GM18505 (cell line): ENCODE data around the gene CCDC88B.
A peak's percentile ranks its signal among the peaks of the same experiment; 100 is the strongest.

ENCODE experiments used
- ATAC-seq: cut with Tn5 transposase; IDR thresholded peaks from one replicate; pipeline ENCODE4 v1.9.1; 2021; ENCODE audit not compliant: unreplicated experiment
- POLR2A ChIP-seq: IDR thresholded peaks from 4 replicates; pipeline ENCODE4 v1.6.1; 2011; ENCODE audit warnings: borderline replicate concordance; ENCODE audit not compliant: insufficient read depth, insufficient read length; ENCODE audit errors: extremely low read depth

CCDC88B gene

DNA sequence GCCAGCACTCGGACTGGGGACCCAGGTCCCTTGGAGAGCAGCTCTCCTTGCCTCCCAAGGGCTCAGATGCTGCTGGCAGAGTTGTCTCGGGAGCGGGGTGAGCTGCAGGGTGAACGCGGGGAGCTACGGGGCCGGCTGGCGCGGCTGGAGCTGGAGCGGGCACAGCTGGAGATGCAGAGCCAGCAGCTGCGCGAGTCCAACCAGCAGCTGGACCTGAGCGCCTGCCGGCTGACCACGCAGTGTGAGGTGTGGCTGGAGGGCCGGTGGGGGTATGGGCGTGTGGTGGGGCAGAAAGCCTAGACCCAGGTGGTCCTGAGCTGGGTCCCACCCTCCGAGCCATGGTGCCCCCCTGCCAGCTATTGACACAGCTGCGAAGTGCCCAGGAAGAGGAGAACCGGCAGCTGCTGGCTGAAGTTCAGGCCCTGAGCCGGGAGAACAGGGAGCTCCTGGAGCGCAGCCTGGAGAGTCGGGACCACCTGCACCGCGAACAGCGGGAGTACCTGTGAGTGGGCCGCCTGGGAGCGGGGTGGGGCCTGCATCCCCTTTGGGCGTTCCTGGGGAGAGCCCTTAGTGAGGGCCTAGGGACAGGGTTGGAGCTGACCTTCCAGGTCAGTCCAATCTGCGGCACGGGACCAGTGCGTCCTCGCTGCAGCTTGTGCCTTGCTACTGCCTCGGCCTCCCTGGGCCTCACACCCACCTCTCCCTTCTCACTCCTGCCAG, 13.2 kb downstream of the CCDC88B start:
- no peak for TF ChIP-seq POLR2A
- no peak for ATAC-seq

DNA sequence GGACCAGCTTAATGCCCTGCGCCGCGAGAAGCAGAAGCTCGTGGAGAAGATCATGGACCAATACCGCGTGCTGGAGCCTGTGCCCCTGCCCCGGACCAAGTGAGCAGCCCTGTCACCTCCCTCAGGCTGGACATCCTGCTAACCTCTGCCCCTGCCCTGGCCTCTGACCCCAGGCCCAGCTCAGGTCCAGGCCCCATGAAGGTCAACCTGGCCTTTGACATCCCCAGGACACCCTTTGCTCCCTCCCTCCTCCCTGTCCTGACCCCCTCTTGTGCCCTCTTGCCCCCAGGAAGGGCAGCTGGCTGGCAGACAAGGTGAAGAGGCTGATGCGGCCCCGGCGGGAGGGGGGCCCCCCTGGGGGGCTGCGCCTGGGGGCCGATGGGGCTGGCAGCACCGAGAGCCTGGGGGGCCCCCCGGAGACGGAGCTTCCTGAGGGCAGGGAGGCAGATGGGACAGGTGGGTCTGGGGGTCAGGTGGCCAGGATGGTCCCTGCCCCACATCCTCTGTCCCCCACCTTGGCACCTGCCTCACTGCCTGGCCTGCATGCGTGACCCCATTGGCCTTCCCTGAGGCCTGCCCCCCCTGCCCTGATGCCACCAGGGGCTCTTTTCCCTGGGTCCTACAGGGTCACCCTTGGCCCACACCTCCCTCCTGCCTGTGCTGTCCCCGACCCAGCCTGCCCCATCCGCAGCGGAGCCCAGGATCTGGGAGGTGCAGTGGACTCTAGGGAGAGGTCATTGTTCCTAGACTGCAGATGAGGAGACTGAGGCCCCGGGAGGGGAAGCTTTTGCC, 13.9 kb downstream of the CCDC88B start:
- ATAC-seq, result no peak
- no peak for TF ChIP-seq POLR2A

DNA sequence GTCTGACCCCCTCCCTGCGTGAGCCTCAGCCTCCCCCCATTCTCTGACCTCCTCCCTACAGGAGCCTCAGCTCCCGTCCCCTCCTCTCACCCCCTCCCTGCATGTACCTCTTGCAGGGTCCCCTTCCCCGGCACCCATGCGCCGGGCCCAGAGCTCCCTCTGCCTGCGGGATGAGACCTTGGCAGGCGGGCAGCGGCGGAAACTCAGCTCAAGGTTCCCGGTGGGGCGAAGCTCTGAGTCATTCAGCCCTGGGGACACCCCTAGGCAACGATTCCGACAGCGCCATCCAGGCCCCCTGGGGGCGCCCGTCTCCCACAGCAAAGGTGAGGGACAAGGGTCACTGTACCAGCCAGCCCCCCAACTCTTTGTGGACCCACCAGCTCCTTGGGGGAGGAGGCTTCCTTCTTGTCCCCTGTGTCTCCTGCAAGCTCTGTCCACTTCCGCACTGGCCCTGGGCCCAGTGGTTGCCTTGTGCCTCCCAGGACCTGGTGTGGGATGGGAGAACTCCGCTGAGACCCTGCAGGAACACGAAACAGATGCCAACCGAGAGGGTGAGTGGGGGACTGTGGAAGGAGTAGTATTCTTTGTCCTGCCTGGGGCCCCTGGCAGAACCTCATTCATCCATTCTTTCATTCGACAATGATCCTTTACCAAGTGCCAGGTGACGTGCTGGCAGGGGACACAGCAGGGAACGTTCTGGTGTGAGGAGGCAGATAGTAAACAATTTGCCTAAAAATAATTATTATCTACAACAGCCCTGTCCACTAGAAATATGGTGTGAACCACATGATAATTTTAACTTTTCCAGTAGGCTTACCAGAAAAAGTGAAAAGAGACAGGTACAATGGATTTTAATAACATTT, 15.3 kb downstream of the CCDC88B start:
- no peak for ATAC-seq
- TF ChIP-seq POLR2A, result no peak

DNA sequence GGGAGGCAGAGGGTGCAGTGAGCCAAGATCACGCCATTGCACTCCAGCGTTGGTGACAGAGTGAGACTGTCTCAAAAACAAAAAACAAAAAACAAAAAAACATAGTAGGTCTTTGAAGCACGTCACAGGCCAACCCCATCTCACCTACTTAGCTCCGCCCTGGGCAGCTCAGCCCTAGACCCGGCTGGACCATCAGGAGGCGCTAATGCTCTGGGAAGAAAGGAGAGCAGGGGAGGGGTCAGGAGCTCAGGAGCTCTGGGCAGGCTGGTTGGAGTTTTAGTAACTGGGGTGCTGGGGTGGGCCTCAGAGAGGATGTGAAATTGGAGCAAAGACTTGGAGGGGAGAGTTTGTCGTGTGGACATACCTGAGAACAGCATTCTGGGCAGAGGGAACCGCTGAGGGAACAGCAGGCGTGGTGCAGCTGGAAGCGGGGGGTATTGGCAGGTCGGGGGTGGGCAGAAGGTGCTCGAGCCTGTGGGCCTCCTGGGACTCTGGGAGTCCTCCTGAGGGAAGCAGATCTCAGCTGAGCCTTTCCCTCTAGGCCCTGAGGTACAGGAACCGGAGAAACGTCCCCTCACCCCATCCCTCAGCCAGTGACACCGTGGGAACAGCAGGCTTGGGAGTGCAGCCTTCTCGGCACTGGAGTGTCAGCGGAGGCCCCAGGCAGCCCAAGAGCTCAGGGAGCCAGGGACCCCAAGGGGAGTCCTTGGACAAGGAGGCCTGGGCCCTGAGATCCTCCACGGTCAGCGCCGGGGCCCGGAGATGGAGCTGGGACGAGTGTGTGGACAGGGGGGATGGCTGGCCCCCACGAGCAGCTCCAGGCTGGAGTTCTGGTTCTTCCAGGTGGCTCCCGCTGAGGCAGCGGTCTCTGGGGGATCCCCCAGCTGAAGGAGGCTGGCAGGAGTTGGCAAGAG, 16.8 kb downstream of the CCDC88B start:
- ATAC-seq, result no peak
- no peak for TF ChIP-seq POLR2A

DNA sequence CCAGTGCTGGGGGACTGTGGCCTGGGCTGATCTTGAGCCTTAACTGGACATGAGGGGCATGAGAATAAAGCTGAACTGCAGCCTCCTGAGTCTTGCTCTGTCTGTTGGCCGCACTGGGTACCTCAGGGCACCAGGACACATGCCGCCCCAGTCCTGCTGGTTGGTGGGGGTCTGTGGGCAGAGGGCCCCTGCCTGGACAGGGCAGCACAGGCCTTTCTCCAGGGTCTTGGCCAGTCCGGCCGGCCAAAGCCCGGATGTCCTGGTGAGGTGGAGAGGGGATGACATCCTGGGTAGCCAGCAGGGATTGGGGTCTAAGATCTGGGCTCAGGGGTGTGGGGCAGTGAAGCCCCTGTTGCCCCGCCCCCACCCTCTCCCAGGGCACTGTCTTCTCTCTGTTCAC, 17.4 kb downstream of the CCDC88B start:
- ATAC-seq, result no peak
- TF ChIP-seq POLR2A, result no peak

DNA sequence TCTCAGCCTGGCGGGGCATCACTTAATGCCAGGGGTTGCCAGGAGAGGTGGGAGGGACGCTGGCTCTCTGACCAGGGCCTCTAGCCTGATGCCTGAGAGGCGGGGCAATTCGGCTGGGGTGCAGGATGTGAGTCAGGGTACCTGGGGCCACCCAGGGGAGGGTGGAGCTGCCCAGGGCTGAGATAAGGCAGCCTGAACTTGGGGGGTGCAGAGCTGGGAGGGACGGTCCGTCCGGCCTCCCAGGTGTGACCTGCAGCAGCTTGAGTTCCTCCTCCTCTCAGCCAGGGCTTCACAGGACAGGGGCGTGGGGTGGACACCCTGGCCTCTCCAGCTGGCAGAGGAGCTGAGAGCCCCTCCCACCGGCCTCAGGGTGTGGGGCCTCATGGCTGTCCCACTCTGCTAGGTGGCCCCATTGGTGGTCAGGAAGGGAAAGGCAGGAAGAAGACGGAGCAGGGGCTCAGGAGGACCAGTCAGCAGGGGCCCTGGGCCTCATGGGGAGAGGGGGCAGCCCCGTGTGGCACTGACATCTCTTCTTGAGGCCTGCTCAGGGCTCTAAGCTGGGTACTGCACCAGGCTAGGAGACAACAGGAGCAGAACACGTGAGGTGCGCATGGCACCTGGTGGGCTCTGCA, 18.0 kb downstream of the CCDC88B start:
- ATAC-seq, result no peak
- TF ChIP-seq POLR2A, result no peak

DNA sequence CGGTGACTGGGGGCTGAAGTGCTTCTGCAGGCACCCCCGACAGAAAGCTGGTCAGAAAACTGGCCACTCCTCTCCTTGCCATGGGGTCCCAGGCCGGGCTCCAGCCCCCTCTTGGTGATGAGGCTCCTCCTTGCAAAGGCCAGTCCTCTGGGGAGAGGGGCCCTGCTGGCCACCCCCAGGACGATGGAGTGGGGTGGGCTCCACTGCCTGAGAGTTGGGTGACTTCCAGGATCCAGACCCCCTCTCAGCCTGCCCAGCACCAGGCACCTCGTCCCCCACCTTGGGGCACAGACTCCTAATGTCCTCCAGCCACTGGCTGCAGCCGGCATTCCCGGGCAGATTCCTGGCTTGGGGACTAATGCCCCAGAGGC, 18.5 kb downstream of the CCDC88B start:
- TF ChIP-seq POLR2A, result no peak
- no peak for ATAC-seq

DNA sequence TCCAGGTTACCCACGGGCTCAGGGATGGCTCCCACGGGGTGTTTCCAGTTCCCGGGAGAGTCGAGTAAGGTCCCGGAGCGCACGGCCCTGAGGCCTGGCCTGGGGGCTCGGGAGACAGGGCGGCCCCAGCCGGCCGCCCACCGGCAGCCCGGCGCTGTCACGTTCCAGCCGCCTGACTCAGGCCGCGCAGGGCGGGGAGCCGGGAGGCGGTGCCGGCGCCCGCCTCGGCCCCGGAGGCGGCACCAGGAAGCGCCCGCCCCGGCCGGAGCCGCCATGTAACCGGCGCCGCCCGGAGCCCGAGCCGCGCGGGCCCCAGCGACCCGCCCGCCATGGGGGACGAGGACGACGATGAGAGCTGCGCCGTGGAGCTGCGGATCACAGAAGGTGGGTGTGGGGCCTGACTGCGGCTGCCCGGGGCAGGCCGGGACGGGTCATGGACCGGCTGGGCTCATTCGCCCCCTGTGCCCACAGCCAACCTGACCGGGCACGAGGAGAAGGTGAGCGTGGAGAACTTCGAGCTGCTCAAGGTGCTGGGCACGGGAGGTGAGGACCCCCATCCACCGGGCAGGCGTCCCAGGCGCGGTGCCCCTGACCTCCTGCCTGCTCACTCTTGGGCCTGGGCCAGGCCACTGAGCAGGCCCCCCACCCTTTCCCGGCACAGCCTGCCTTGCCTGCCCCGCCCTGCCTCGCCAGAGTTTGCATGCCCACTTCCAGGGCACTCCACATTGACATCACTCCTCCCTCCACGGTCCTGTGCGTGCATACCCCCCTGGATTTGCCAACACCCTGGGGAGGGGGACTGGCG, 19.1 kb downstream of the CCDC88B start, which contains the start of gene RPS6KA4:
Gene RPS6KA4, plus strand, starts transcription at position 256 of the 805 bp plus-strand sequence. Its CDS starts 74 bp downstream, at position 330.
- TF ChIP-seq POLR2A, result peak; percentile 73
- no peak for ATAC-seq

DNA sequence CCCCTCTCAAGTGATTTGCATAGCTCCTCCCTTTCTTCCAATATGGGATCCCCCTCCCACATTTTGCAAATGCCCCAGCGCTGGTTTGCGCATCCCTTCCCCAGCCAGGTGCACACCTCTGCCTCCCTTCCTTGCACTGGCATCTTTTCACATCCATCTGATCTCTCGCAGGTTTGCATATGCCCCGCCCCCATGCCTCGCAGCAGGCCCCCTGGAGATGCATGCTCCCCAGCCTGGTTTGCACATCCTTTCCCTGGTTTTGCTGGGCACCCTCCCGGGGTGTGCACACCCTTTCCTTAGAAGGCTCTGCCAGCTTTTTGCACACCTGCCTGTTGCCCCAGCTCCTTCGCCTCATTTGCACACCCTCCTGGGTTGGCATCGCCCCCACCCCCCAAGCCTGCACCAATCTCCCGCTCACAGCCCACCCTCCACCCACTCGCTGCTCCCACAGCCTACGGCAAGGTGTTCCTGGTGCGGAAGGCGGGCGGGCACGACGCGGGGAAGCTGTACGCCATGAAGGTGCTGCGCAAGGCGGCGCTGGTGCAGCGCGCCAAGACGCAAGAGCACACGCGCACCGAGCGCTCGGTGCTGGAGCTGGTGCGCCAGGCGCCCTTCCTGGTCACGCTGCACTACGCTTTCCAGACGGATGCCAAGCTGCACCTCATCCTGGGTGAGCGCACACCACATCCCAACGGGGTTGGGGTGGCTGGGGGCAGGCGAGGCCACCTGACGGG, 19.9 kb downstream of the CCDC88B start:
- TF ChIP-seq POLR2A, result no peak
- ATAC-seq, result no peak

DNA sequence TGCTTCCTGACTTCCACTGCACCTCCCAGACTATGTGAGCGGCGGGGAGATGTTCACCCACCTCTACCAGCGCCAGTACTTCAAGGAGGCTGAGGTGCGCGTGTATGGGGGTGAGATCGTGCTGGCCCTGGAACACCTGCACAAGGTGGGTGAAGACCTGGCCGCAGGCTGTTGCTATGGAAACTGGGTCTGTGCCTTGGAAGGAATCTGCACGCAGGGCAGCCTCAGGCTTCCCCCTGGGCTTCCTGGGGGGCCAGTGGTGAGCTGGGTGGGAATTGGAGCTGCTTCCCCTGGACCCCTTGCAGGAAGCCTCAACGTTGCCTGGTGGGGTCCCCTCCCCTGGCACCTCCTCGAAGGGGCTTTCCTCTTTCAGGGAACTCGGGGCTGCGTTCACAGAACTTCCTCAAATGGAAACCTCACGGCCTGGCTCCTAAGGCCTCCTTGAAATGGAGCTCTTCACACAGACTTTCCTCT, 20.5 kb downstream of the CCDC88B start:
- no peak for TF ChIP-seq POLR2A
- no peak for ATAC-seq

DNA sequence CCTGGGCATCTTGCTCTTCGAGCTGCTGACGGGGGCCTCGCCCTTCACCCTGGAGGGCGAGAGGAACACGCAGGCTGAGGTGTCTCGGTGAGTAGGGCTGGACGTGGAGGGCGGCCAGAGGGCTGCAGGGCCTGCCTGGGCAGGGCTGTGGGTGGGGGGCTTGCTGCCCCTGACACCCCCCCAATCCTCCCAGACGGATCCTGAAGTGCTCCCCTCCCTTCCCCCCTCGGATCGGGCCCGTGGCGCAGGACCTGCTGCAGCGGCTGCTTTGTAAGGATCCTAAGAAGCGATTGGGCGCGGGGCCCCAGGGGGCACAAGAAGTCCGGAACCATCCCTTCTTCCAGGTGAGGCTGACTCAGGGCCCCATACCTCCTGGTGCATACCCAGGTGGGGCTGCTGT, 21.7 kb downstream of the CCDC88B start:
- ATAC-seq, result no peak

More for the DNA sequence above, 21.7 kb downstream of the CCDC88B start:
- TF ChIP-seq POLR2A, result no peak
